Astrocyte (in vitro differentiated cells and primary cell): ENCODE results near the gene TEC. TPM values are rescaled to one million over a fixed set of nuclear protein-coding genes. Genes with fewer than 3 reads are reported as not detected.

Experiments
- DNase-seq: peaks from one replicate; pipeline ENCODE4 v3.0.0-alpha.2; 2010; ENCODE audit warnings: low read depth
- FAIRE-seq: peaks from 2 replicates; lab custom pipeline; 2011; peaks lifted over from hg19 to GRCh38; lab: Jason Lieb, UNC
- H2AFZ ChIP-seq: 2 replicates; pipeline ENCODE4 v1.6.0; 2012; ENCODE audit warnings: low read depth, low read length, inconsistent platforms
- H3K27ac ChIP-seq: 2 replicates; pipeline ENCODE4 v1.5.1; 2011; ENCODE audit warnings: low read depth, low read length, inconsistent platforms
- H3K27me3 ChIP-seq: 2 replicates; pipeline ENCODE4 v1.6.0; 2011; ENCODE audit warnings: low read length, inconsistent platforms; ENCODE audit not compliant: insufficient read depth
- H3K36me3 ChIP-seq: 2 replicates; pipeline ENCODE4 v1.5.1; 2011; ENCODE audit warnings: low read length, inconsistent platforms; ENCODE audit not compliant: insufficient read depth
- H3K4me1 ChIP-seq: 2 replicates; pipeline ENCODE4 v1.5.1; 2011; ENCODE audit warnings: low read length, inconsistent platforms; ENCODE audit not compliant: insufficient read depth
- H3K4me2 ChIP-seq: 2 replicates; pipeline ENCODE4 v1.6.0; 2012; ENCODE audit warnings: low read length, inconsistent platforms
- H3K4me3 ChIP-seq: 2 replicates; pipeline ENCODE4 v1.5.1; 2011; ENCODE audit warnings: low read depth, mild to moderate bottlenecking, low read length, inconsistent platforms; ENCODE audit not compliant: insufficient read depth
- H3K79me2 ChIP-seq: 2 replicates; pipeline ENCODE4 v1.6.0; 2012; ENCODE audit warnings: mild to moderate bottlenecking, low read length, inconsistent platforms; ENCODE audit not compliant: insufficient read depth
- H3K9ac ChIP-seq: 2 replicates; pipeline ENCODE4 v1.6.0; 2012; ENCODE audit warnings: mild to moderate bottlenecking, low read length, inconsistent platforms
- H3K9me3 ChIP-seq: 2 replicates; pipeline ENCODE4 v1.5.1; 2012; ENCODE audit warnings: low read depth, mild to moderate bottlenecking, low read length, inconsistent platforms; ENCODE audit not compliant: insufficient read depth
- H4K20me1 ChIP-seq: 2 replicates; pipeline ENCODE4 v1.6.0; 2012; ENCODE audit warnings: low read length, inconsistent platforms; ENCODE audit not compliant: insufficient read depth
- H3K27ac Mint-ChIP-seq: one replicate; pipeline ENCODE4 v1.8.0; 2021; ENCODE audit warnings: mild to moderate bottlenecking, mixed read lengths; ENCODE audit not compliant: unreplicated experiment
- H3K27me3 Mint-ChIP-seq: one replicate; pipeline ENCODE4 v1.8.0; 2021; ENCODE audit warnings: low read depth, mixed read lengths; ENCODE audit not compliant: unreplicated experiment
- H3K36me3 Mint-ChIP-seq: one replicate; pipeline ENCODE4 v1.8.0; 2021; ENCODE audit warnings: low read depth, mixed read lengths; ENCODE audit not compliant: unreplicated experiment
- H3K4me1 Mint-ChIP-seq: one replicate; pipeline ENCODE4 v1.8.0; 2021; ENCODE audit warnings: low read depth, mixed read lengths; ENCODE audit not compliant: unreplicated experiment
- H3K4me3 Mint-ChIP-seq: one replicate; pipeline ENCODE4 v1.8.0; 2021; ENCODE audit warnings: mild to moderate bottlenecking, moderate library complexity, mixed read lengths; ENCODE audit not compliant: unreplicated experiment
- H3K9me3 Mint-ChIP-seq: one replicate; pipeline ENCODE4 v1.8.0; 2021; ENCODE audit warnings: mild to moderate bottlenecking, mixed read lengths; ENCODE audit not compliant: unreplicated experiment
- CTCF ChIP-seq: IDR thresholded peaks from 2 replicates; pipeline ENCODE4 v1.5.1; 2011; ENCODE audit warnings: low read depth, mild to moderate bottlenecking, inconsistent platforms, low read length, moderate library complexity; ENCODE audit not compliant: insufficient read depth
- EZH2 ChIP-seq: IDR thresholded peaks from 2 replicates; pipeline ENCODE4 v1.6.1; 2012; ENCODE audit warnings: mild to moderate bottlenecking, low read length, inconsistent platforms; ENCODE audit not compliant: insufficient read depth
- total RNA-seq: library from RNA; stranded (reverse); gene quantifications from 2 replicates; pipeline ENCODE4 v1.2.1, GENCODE V29; 2021

Gene TEC
- total RNA-seq, 1 donor from 2014 or later, result 0.61 TPM

GRCh38 chr4:48133669-48134068 lies 136.0 kb downstream of the TEC start:
- H3K36me3 Mint-ChIP-seq, result peaks cover 5% of the 10 kb centered on the region
- no peak overlapping the region for H2AFZ ChIP-seq
- H3K27me3 ChIP-seq, result no peaks in the 10 kb centered on the region
- no peaks in the 10 kb centered on the region for H3K9me3 ChIP-seq
- H3K27me3 Mint-ChIP-seq, result no peaks in the 10 kb centered on the region
- H3K9me3 Mint-ChIP-seq, result no peaks in the 10 kb centered on the region
- no peak overlapping the region for H3K4me3 ChIP-seq
- H3K27ac Mint-ChIP-seq, result no peak overlapping the region
- peaks cover 6% of the 10 kb centered on the region for H3K4me1 Mint-ChIP-seq
- H3K27ac ChIP-seq, result no peak overlapping the region
- TF ChIP-seq CTCF (no peak), EZH2 (no peak)
- H3K9ac ChIP-seq, result no peak overlapping the region
- FAIRE-seq (no peak), DNase-seq (peak; percentile 9)
- H4K20me1 ChIP-seq, result no peaks in the 10 kb centered on the region
- no peaks in the 10 kb centered on the region for H3K79me2 ChIP-seq
- no peak overlapping the region for H3K4me3 Mint-ChIP-seq
- H3K4me1 ChIP-seq, result no peaks in the 10 kb centered on the region
- no peak overlapping the region for H3K4me2 ChIP-seq
- H3K36me3 ChIP-seq, result no peaks in the 10 kb centered on the region

GRCh38 chr4:48131736-48132135 lies 137.9 kb downstream of the TEC start:
- Mint-ChIP-seq H3K4me3 (no peak overlapping the region), H3K27ac (no peak overlapping the region), H3K9me3 (no peaks in the 10 kb centered on the region), H3K27me3 (no peaks in the 10 kb centered on the region), H3K36me3 (no peaks in the 10 kb centered on the region), H3K4me1 (peaks cover 21% of the 10 kb centered on the region)
- H3K9me3 ChIP-seq, result no peaks in the 10 kb centered on the region
- H3K9ac ChIP-seq, result no peak overlapping the region
- no peak overlapping the region for H3K27ac ChIP-seq
- DNase-seq, result no peak
- H3K36me3 ChIP-seq, result no peaks in the 10 kb centered on the region
- H3K4me2 ChIP-seq, result no peak overlapping the region
- FAIRE-seq, result no peak
- no peak for TF ChIP-seq CTCF
- TF ChIP-seq EZH2, result no peak
- no peaks in the 10 kb centered on the region for H3K79me2 ChIP-seq
- peaks cover 8% of the 10 kb centered on the region for H3K4me1 ChIP-seq
- no peak overlapping the region for H2AFZ ChIP-seq
- no peak overlapping the region for H3K4me3 ChIP-seq
- H4K20me1 ChIP-seq, result no peaks in the 10 kb centered on the region
- H3K27me3 ChIP-seq, result no peaks in the 10 kb centered on the region

- Mint-ChIP-seq H3K4me3 (no peak overlapping the region), H3K27me3 (no peaks in the 10 kb centered on the region), H3K36me3 (no peaks in the 10 kb centered on the region), H3K27ac (no peak overlapping the region), H3K9me3 (no peaks in the 10 kb centered on the region), H3K4me1 (peaks cover 22% of the 10 kb centered on the region)
- H2AFZ ChIP-seq, result no peak overlapping the region
- no peaks in the 10 kb centered on the region for H3K27me3 ChIP-seq
- H3K4me1 ChIP-seq, result peaks cover 8% of the 10 kb centered on the region
- H4K20me1 ChIP-seq, result no peaks in the 10 kb centered on the region
- TF ChIP-seq CTCF, result no peak
- TF ChIP-seq EZH2, result no peak
- no peak overlapping the region for H3K27ac ChIP-seq
- H3K36me3 ChIP-seq, result no peaks in the 10 kb centered on the region
- H3K4me2 ChIP-seq, result no peak overlapping the region
- no peak overlapping the region for H3K4me3 ChIP-seq
- no peak for FAIRE-seq
- no peaks in the 10 kb centered on the region for H3K9me3 ChIP-seq
- H3K9ac ChIP-seq, result no peak overlapping the region
- no peaks in the 10 kb centered on the region for H3K79me2 ChIP-seq
- no peak for DNase-seq
These were observed 139.5 kb downstream of the TEC start for GRCh38 chr4:48130100-48130499.
